ENCODE data around the gene SLC7A9.
"Not testable (repeated sequence)": the region's sequence is repeated elsewhere in the genome, so short reads cannot be mapped to it uniquely, and the experiment has no call there.

Gene SLC7A9

DNA sequence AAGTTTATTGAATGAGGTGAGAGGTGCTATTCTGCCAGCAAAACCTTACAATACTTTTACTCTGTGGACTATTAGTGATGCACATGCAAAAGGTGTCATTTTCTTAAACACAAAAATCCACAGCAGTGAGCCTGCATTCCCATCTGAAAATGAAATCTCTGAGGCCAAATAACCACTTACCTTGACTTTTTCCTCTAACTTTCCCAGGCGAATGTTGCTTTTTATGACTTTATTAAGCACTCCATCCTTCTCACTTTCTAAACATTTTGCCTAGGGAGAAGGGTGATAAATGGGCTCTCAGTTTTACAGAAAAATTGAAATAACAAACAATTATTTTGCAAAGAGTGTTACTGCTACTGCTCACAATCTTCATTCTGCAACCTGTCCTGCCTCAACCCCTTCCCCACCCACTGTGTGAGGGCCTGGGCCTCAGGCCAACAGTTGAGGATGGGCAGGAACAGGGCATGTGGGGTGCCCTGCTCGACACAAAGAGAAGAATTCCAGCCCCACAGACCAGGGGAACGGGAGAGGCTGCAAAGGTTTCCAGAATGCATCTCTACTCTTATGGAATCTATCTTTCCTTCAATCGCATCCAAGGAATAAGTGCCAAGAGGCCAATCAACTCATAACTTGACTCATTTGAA is 18.1 kb upstream of the SLC7A9 start:
- in situ Hi-C loops (cut with MboI; ENCODE audit: low pct_unique_long_range_greater_than_20kb, low sequenced_read_pairs), result no loop called here
- no peak for DNase-seq

- no peak for DNase-seq
- in situ Hi-C loops (cut with MboI; ENCODE audit: low pct_unique_long_range_greater_than_20kb, low sequenced_read_pairs), result no loop called here
These were observed 16.7 kb upstream of the SLC7A9 start for GRCh38 chr19:32886241-32886640.

DNA sequence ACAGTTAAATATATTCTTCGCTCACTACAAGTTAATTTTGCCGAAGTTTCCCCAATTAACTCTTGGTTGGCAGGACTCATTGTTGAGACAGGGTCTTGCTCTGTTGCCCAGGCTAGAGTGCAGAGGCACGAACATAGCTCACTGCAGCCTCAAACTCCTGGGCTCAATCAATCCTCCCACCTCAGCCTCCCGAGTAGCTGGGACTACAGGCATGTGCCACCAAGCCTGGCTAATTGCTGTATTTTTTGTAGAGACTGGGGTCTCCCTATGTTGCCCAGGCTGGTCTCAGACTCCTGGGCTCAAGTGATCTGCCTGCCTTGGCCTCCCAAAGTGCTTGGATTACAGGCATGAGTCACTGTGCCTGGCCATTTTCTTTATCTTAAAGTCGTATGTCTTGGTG is 15.7 kb upstream of the SLC7A9 start:
- DNase-seq; in situ Hi-C loops (cut with MboI; ENCODE audit: low pct_unique_long_range_greater_than_20kb, low sequenced_read_pairs): not testable (repeated sequence)

DNA sequence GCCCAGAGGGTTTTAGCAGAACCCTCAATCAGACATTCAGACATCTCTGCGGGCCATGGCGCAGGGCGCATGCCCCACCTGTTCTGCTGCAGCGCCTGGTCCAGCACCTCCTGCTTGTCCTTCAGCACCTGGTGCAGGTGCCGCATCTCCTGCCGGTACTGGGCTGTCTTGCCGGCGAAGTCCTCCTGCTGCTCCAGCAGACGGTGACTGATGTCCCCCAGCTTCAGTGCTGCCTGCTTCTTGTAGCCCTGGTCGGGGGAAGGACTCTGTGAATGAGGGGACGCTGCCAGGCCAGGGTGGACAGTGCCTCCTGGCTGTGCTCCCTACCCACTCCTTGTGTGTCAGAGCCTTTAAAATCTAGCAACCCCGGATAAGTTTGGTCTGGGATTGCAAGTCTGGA is 12.2 kb upstream of the SLC7A9 start:
- in situ Hi-C loops (cut with MboI; ENCODE audit: low pct_unique_long_range_greater_than_20kb, low sequenced_read_pairs), result no loop called here
- DNase-seq, result no peak

DNA sequence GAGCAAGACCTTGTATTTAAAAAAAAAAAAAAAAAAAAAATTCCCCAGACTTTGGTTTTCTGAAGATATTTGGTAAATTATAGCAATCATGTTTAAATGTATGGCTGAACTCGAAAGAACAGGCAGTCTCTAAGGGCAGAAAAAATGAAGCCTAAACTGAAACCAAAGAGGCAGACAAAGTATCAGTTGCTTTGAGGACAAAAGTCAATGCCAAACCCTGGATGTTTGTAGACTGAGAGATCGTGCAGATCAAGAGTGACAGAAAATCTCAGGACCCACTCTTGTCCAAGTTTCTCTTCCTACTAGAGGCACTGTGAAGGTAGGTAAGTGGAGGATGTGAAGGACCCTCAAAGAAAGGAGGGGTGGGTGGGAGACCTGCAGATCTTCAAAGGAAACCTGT is 11.1 kb upstream of the SLC7A9 start:
- no peak for DNase-seq
- in situ Hi-C loops (cut with MboI; ENCODE audit: low pct_unique_long_range_greater_than_20kb, low sequenced_read_pairs), result no loop called here

DNA sequence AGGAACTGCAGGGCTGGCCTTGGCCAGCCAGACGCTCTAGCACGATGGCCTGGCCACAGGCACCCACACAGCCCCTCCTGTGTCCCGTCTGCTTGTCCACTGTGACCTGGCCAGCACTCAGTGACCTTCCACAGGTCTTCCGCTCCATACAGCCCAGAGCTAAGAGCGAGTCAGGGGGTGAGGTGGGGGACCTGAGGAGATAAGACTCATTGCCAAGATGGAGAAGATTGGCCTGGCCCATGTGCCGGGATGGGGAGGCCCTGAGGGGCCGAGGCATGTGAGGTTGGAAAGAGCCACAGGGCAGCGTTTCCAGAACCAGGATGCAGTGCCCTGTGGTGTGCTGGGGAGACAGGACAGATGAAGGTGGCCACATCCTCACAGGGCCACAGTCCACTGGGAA is 10.2 kb upstream of the SLC7A9 start:
- DNase-seq, result no peak
- in situ Hi-C loops (cut with MboI; ENCODE audit: low pct_unique_long_range_greater_than_20kb, low sequenced_read_pairs), result no loop called here

DNA sequence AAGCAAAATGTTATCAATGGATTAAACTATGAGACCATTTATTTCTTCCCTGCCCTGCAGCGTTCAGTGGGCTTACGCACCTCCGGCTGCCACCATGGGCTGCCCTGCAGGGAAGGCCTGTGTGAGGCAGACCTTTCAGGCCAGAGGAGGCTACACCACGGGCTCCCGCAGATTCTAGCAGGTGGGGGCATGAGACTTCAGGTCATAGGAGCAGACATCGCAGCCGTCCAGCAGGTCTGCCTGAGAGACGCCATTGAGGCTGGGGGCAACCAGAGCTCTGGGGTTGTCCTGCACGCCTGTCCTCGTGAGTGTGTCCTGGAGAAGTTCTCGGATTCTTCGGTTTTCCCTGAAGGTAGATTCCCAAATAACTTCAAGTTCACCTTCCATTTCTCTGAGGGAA is 9.4 kb upstream of the SLC7A9 start:
- in situ Hi-C loops (cut with MboI; ENCODE audit: low pct_unique_long_range_greater_than_20kb, low sequenced_read_pairs), result no loop called here
- no peak for DNase-seq

DNA sequence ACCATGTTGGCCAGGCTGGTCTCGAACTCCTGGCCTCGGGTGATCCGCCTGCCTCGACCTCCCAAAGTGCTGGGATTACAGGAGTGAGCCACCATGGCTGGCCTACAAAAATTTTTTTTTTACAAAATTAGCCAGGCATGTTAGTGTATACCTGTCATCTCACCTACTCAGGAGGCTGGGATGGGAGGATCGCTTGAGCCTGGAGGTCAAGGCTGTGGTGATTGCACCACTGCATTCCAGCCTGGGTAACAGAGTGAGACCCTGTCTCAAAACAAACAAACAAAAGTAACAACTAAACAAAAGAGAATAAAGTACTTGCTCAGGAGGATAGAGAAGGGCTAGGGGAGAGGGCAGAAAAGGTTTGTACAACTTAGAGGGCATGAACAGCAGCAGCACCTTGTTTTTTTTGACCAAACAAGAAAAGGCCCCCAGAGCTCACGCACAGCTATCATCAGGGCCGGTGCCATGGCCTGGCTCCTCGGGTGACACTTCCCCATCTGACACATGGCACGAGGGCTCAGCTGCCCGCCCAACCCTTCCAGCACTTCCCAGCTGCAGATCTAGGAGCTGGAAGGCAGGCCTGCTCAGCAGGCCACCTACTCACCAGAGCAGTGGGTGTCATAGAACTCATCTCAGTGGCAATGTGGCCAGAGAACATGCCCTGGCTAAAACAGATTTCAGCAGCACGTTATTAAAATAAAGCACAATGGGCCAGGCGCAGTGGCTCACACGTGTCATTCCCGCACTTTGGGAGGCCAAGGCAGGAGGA is 8.6 kb upstream of the SLC7A9 start:
- in situ Hi-C loops (cut with MboI; ENCODE audit: low pct_unique_long_range_greater_than_20kb, low sequenced_read_pairs), result no loop called here
- no peak for DNase-seq

DNA sequence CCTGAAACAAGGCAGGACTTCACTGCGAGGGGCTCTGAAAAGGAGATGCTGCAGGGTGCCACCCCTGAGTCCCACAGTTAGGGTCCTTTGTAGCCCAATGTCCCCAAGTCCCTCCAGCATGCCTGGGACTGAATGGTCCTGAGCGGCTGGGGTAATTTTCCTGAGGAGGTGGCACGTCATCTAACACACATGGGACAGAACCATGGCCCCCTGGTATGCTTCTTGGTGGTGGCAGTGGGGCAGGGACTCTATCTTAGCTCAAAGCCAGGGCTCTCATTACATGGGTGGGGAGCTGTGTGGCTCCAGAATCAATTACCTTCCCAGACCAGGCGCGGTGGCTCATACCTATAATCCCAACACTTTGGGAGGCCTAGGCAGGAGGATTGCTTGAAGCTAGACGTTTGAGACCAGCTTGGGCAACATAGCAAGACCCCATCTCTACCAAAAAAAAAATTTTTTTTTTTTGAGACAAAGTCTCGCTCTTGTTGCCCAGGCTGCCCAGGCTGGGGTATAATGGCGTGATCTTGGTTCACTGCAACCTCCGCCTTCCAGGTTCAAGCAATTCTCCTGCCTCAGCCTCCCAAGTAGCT is 7.9 kb upstream of the SLC7A9 start:
- DNase-seq, result no peak
- in situ Hi-C loops (cut with MboI; ENCODE audit: low pct_unique_long_range_greater_than_20kb, low sequenced_read_pairs), result no loop called here

DNA sequence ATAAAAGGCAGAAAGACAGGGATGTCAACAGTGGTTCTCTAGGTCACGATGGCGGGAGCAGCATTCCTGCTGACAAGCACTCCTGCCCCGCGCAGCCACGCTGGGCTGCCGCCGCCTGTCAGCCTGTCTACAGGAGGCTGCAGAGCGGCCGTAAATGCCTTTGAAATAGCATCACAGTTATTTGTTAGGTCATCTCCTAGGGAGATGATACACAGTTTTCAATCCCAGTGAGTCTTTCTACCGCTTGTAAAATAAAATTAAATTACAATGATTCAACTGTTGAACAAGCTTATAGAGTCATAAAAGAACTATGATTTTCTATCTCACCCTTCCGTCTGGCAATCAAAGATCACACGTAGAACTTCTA is 7.3 kb upstream of the SLC7A9 start:
- DNase-seq, result no peak
- in situ Hi-C loops (cut with MboI; ENCODE audit: low pct_unique_long_range_greater_than_20kb, low sequenced_read_pairs), result no loop called here

- in situ Hi-C loops (cut with MboI; ENCODE audit: low pct_unique_long_range_greater_than_20kb, low sequenced_read_pairs), result no loop called here
- DNase-seq, result no peak
These were observed 6.8 kb upstream of the SLC7A9 start for GRCh38 chr19:32876236-32876918.

- in situ Hi-C loops (cut with MboI; ENCODE audit: low pct_unique_long_range_greater_than_20kb, low sequenced_read_pairs), result no loop called here
These were observed 5.9 kb upstream of the SLC7A9 start for GRCh38 chr19:32875428-32875827.

DNA sequence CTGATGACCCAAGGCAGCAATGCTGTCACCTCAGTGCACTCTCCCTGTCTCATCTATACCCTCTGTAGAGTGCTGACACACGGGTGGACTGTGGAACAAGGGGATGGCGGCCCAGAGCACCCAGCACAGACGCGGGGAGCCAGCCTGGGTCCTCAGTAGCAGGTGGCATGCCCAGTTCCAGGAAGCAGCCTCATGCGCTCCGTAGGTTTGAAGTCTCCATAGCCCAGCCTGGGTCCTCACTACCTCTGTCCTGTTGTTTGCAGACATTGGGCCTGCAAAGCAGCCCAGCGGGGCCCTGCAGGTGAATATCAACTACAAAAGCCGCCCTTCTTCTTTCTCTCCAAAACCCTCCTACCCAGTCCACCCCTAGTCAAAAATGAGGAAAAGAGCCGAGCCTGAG is 5.0 kb upstream of the SLC7A9 start:
- DNase-seq, result no peak
- in situ Hi-C loops (cut with MboI; ENCODE audit: low pct_unique_long_range_greater_than_20kb, low sequenced_read_pairs), result no loop called here

More at GRCh38 chr19:32875428-32875827, 5.9 kb upstream of the SLC7A9 start:
- DNase-seq, result no peak

GRCh38 chr19:32873247-32873959 is 3.8 kb upstream of the SLC7A9 start:
- no peak for DNase-seq
- in situ Hi-C loops (cut with MboI; ENCODE audit: low pct_unique_long_range_greater_than_20kb, low sequenced_read_pairs), result no loop called here

DNA sequence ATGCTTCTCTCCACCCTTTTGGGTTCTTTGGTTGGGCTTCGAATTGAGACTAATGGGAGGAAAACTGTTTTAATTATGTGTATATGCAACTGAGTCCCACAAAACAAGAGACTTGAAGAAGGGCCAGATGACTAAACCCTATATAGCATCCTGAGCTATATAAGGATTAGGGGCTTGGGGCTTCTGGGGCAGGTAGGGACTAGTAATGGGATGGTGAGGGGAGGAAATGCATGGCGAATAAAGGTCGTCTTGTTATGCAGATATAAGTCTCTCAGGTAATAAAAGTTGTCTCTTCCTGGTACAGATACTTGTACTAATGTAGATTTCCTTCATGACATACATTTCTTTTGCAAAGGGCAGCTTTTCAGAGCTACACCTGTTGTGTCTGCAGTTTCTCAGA is 2.8 kb upstream of the SLC7A9 start:
- in situ Hi-C loops (cut with MboI; ENCODE audit: low pct_unique_long_range_greater_than_20kb, low sequenced_read_pairs), result no loop called here
- DNase-seq, result no peak

DNA sequence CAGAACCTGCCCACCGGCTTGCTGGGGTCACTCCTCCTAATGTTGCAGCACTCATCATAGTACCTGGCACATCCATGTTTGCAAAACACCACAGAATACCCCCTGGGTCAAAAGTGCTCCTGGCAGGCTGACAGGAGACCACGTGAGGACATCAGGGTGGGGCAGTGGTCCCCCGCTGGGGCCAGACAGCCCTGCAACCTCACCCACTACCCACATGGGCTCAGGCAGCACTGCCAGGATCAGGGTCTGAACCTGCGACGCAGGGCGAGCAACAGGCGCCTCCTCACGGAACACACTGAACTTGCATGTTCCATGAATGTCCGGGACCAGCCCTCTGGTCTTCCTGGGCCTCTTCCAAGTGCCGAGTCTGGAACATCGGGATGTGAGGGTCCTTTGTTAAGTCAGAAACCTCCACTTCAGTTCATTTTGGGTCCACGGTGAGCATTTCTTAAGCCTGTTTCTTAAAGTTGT is 1.4 kb upstream of the SLC7A9 start:
- no peak for DNase-seq
- in situ Hi-C loops (cut with MboI; ENCODE audit: low pct_unique_long_range_greater_than_20kb, low sequenced_read_pairs), result no loop called here

GRCh38 chr19:32869966-32870573 is 503 bp upstream of the SLC7A9 start:
- in situ Hi-C loops (cut with MboI; ENCODE audit: low pct_unique_long_range_greater_than_20kb, low sequenced_read_pairs), result no loop called here
- no peak for DNase-seq

DNA sequence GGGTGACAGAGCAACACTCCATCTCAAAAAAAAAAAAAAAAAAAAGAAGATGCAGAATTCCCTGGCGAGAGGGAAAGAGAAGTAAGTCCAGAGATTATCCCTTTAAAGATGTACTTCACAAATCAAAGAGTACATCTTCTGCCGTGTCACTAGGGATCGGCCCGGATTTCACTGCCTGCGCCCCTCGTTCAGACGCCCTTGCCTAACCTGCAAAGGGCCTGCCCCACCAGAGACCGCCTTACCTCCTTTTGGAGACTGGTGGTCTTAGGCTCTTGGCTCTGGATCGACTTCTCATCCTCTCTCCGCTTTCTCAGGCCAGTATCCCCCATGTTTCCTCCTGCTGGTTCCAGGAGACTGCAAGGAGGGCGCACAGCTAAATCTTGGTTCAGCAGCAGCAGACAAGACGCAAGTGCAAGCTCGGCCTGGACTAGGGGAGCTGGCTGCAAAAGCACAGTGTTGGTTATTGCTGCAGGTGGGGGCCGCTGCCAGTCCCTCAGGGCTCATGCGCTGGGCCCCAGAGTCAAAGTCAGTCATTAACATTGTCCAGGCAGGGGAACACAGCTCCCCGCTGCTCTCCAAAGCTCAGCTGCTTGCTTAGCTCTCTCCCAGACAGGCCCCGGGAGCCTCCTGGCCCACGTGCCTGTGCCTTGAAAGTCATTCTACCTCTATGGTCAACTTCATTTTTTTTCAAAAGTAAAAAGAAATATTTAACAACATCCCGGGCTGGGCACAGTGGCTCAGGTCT is 1.2 kb downstream of the SLC7A9 start:
- no peak for DNase-seq
- in situ Hi-C loops (cut with MboI; ENCODE audit: low pct_unique_long_range_greater_than_20kb, low sequenced_read_pairs), result no loop called here

Data from KBM-7 (cell line).